Trophoblast cell (in vitro differentiated cells and primary cell): ENCODE measurements around the gene APLP2.

Experiments
- DNase-seq, 2 donors: peaks; one replicate each; pipeline ENCODE4 v3.0.0-alpha.2; 2016
- H2AFZ ChIP-seq: 2 replicates; pipeline ENCODE4 v1.6.1; 2013; ENCODE audit warnings: low read length, moderate library complexity, mild to moderate bottlenecking; ENCODE audit not compliant: insufficient read depth, poor library complexity
- H2AK5ac ChIP-seq: 2 replicates; pipeline ENCODE4 v1.6.1; 2013; ENCODE audit warnings: mild to moderate bottlenecking, low read length
- H2BK120ac ChIP-seq: 2 replicates; pipeline ENCODE4 v1.6.1; 2013; ENCODE audit warnings: low read length, mild to moderate bottlenecking, moderate library complexity; ENCODE audit not compliant: insufficient read depth, poor library complexity
- H2BK12ac ChIP-seq: 2 replicates; pipeline ENCODE4 v1.6.1; 2013; ENCODE audit warnings: mild to moderate bottlenecking, low read length, moderate library complexity
- H2BK5ac ChIP-seq: 2 replicates; pipeline ENCODE4 v1.6.1; 2013; ENCODE audit warnings: low read length, low read depth, moderate library complexity, mild to moderate bottlenecking; ENCODE audit not compliant: poor library complexity
- H3K14ac ChIP-seq: 2 replicates; pipeline ENCODE4 v1.6.1; 2013; ENCODE audit warnings: mild to moderate bottlenecking, low read length
- H3K18ac ChIP-seq: 2 replicates; pipeline ENCODE4 v1.6.1; 2013; ENCODE audit warnings: mild to moderate bottlenecking, low read length
- H3K23ac ChIP-seq: 2 replicates; pipeline ENCODE4 v1.6.1; 2013; ENCODE audit warnings: low read length
- H3K27ac ChIP-seq: 2 replicates; pipeline ENCODE4 v1.5.1; 2013; ENCODE audit warnings: low read depth, mild to moderate bottlenecking, inconsistent platforms, low read length, moderate library complexity
- H3K27me3 ChIP-seq: 2 replicates; pipeline ENCODE4 v1.6.1; 2013; ENCODE audit warnings: inconsistent platforms, mild to moderate bottlenecking, low read length, moderate library complexity; ENCODE audit not compliant: insufficient read depth
- H3K36me3 ChIP-seq, 2 experiments: 1 replicate in 1 of 2; 2 replicates in 1 of 2; pipeline ENCODE4 v1.6.1; 2013; ENCODE audit warnings: low read length in 2 of 2, mild to moderate bottlenecking in 2 of 2, moderate library complexity in 1 of 2; ENCODE audit not compliant: insufficient read depth in 2 of 2, control insufficient read depth in 1 of 2
- H3K4ac ChIP-seq: 2 replicates; pipeline ENCODE4 v1.6.1; 2013; ENCODE audit warnings: low read depth, mild to moderate bottlenecking, low read length, moderate library complexity
- H3K4me1 ChIP-seq, 2 experiments: 1 replicate in 1 of 2; 2 replicates in 1 of 2; pipeline ENCODE4 v1.6.1; 2013; ENCODE audit warnings: low read length in 2 of 2, mild to moderate bottlenecking in 2 of 2, moderate library complexity in 1 of 2; ENCODE audit not compliant: insufficient read depth in 2 of 2, control insufficient read depth in 1 of 2
- H3K4me2 ChIP-seq: 2 replicates; pipeline ENCODE4 v1.6.1; 2013; ENCODE audit warnings: inconsistent platforms, mild to moderate bottlenecking, low read length, moderate library complexity
- H3K4me3 ChIP-seq: 2 replicates; pipeline ENCODE4 v1.5.1; 2013; ENCODE audit warnings: mild to moderate bottlenecking, low read depth, low read length, inconsistent platforms
- H3K79me1 ChIP-seq: one replicate; pipeline ENCODE4 v1.6.1; 2013; ENCODE audit warnings: low read length
- H3K79me2 ChIP-seq: 2 replicates; pipeline ENCODE4 v1.6.1; 2013; ENCODE audit warnings: low read length, mild to moderate bottlenecking; ENCODE audit not compliant: control insufficient read depth, insufficient read depth, poor library complexity
- H3K9ac ChIP-seq: 2 replicates; pipeline ENCODE4 v1.6.1; 2013; ENCODE audit warnings: mild to moderate bottlenecking, low read length
- H3K9me3 ChIP-seq: 2 replicates; pipeline ENCODE4 v1.6.1; 2013; ENCODE audit warnings: low read depth, mild to moderate bottlenecking, control low read depth, inconsistent platforms, low read length; ENCODE audit not compliant: insufficient read depth
- H4K12ac ChIP-seq: 2 replicates; pipeline ENCODE4 v1.6.1; 2013; ENCODE audit warnings: low read depth, mild to moderate bottlenecking, low read length, moderate library complexity
- H4K8ac ChIP-seq: 2 replicates; pipeline ENCODE4 v1.6.1; 2013; ENCODE audit warnings: low read depth, mild to moderate bottlenecking, low read length, moderate library complexity
- H4K91ac ChIP-seq: one replicate; pipeline ENCODE4 v1.6.1; 2013; ENCODE audit warnings: low read depth, mild to moderate bottlenecking, low read length, moderate library complexity
- WGBS: extraction: QIAGEN DNeasy Blood & Tissue Kit; methylation state at CpG from one replicate; pipeline ENCODE4 v1.1.7; 2013; ENCODE audit warnings: missing lambda C conversion rate; ENCODE audit not compliant: insufficient read length, insufficient coverage; ENCODE audit errors: extremely low coverage; 5-methylcytosine and 5-hydroxymethylcytosine counted together

Gene APLP2

GRCh38 chr11:130148796-130149326, 79.2 kb downstream of the APLP2 start:
- H3K4ac ChIP-seq, result no peak overlapping the region

DNA sequence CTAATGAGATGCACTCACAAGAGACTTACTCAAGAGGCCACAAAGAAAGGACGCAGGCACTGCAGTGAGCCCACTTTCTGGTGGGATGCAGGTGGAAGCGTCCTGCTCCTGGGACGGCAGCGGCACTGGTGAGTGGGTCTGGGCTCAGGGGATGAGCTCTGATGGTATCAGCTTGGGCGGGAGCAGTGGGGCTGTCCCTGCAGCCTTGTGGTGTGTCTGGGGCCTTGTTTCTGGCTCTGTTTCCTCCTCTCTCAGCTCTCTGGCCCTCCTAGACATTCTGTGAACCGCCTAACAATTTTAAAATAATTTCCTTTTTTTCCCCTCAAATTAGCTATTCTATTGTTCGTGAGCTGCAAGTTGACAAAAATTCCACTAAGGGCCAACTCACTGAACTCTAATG, 81.1 kb downstream of the APLP2 start:
- no peak overlapping the region for H2AK5ac ChIP-seq
- WGBS, result no CpG with 5 or more reads among the region's 7 CpGs
- no peak overlapping the region for H4K12ac ChIP-seq

More at GRCh38 chr11:130148796-130149326, 79.2 kb downstream of the APLP2 start:
- Histone ChIP-seq H3K9ac (no peak overlapping the region), H2BK5ac (no peak overlapping the region), H3K18ac (no peak overlapping the region), H4K91ac (no peak overlapping the region), H3K27me3 (no peaks in the 10 kb centered on the region), H3K4me1 (peaks cover 3 to 8% of the 10 kb centered on the region in 2 experiments), H3K79me1 (no peaks in the 10 kb centered on the region), H3K4me2 (no peak overlapping the region), H2BK120ac (no peak overlapping the region), H3K4me3 (no peak overlapping the region), H3K27ac (no peak overlapping the region), H2AK5ac (no peak overlapping the region), H3K14ac (no peak overlapping the region), H3K23ac (no peak overlapping the region), H3K9me3 (no peaks in the 10 kb centered on the region), H2AFZ (no peak overlapping the region), H3K79me2 (no peaks in the 10 kb centered on the region), H3K36me3 (peaks cover 8 to 13% of the 10 kb centered on the region in 2 experiments), H4K8ac (no peak overlapping the region), H4K12ac (no peak overlapping the region), H2BK12ac (no peak overlapping the region)
- WGBS, result no CpG with 5 or more reads among the region's 12 CpGs
- DNase-seq, result no peak

DNA sequence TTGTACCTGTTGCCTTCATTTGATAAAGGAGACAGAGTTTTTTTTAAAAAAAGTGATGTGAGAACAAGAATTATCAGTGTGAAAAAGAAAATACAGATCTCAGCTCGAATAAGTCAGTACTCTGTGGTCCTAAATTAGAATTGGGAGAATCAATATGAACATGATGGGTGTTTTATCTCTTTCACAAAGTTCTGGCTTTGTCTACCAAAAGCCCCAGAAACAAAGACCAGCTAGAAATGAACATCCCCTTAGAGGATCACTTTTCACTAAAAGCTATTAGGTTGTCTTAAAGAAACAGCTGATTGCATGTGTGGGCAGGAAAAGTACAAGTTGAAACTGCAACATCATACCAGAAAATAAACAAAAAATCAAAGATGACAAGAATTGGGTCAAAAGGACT, 81.5 kb downstream of the APLP2 start:
- Histone ChIP-seq H3K4me2 (no peak overlapping the region), H3K18ac (no peak overlapping the region), H2BK120ac (no peak overlapping the region), H3K23ac (no peak overlapping the region), H2AK5ac (no peak overlapping the region), H4K8ac (no peak overlapping the region), H3K27me3 (no peaks in the 10 kb centered on the region), H4K12ac (no peak overlapping the region), H3K9me3 (no peaks in the 10 kb centered on the region), H4K91ac (no peak overlapping the region), H3K27ac (no peak overlapping the region), H3K36me3 (peaks cover 2 to 3% of the 10 kb centered on the region in 2 experiments), H2AFZ (no peak overlapping the region), H3K4ac (no peak overlapping the region), H3K14ac (no peak overlapping the region), H2BK12ac (no peak overlapping the region), H3K9ac (no peak overlapping the region), H3K4me1 (peaks cover 0 to 4% of the 10 kb centered on the region in 2 experiments), H3K4me3 (no peak overlapping the region), H3K79me2 (no peaks in the 10 kb centered on the region), H3K79me1 (no peaks in the 10 kb centered on the region), H2BK5ac (no peak overlapping the region)
- no peak for DNase-seq
- WGBS, result no CpG with 5 or more reads among the region's 1 CpG

More for the DNA sequence above, 81.1 kb downstream of the APLP2 start:
- Histone ChIP-seq H3K36me3 (peaks cover 2 to 3% of the 10 kb centered on the region in 2 experiments), H3K4me1 (peaks cover 3 to 8% of the 10 kb centered on the region in 2 experiments), H3K9ac (no peak overlapping the region), H2BK5ac (no peak overlapping the region), H3K14ac (no peak overlapping the region), H3K18ac (no peak overlapping the region), H4K91ac (no peak overlapping the region), H3K79me1 (no peaks in the 10 kb centered on the region), H4K8ac (no peak overlapping the region), H2BK12ac (no peak overlapping the region), H3K4me2 (no peak overlapping the region), H2BK120ac (no peak overlapping the region), H3K79me2 (no peaks in the 10 kb centered on the region), H3K9me3 (no peaks in the 10 kb centered on the region), H2AFZ (no peak overlapping the region), H3K23ac (no peak overlapping the region), H3K27me3 (no peaks in the 10 kb centered on the region), H3K4me3 (no peak overlapping the region), H3K27ac (no peak overlapping the region), H3K4ac (no peak overlapping the region)
- no peak for DNase-seq

DNA sequence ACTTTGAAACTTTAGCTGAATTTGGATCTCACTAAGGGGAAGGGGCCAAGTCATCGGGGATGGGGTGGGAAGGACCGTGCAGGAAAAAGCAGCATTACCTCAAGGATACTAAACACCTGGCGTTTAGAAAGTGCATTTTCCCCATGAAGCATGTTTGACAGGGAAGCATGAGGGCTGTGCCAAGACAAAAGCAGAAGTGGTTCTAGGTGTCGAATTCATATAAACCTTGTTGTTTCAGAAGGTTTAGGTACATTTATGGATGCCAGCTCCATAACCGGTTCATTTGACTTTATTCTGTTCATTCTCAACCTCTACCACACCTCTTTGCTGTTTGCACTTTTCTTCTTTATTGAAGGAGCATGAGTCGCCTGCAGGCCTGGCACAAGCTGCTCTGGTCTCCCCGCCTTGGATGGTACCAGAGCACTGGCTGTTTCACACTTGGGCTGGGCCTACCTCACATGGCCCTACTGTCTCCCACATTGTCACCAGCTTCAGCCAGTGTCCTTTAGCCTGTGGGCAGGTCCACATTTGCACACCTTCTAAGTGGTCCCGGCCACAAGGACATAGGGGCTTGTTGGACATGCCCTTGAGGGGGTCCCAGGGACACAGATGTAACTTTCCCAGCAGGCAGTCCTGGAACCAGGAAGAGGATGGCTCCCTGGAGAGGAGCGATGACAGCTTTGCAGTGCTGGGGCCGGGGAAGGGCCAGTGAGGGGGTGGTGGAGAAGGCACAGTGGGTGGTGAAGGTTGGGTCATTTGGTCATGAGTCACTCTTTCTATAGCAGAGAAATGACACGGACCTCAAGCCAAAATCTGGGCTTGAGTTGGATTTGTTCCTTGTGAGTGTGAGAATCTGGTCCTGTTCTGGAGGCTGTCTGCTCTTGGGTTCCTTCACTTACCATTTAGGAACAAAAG, 86.7 kb downstream of the APLP2 start:
- WGBS, result no CpG with 5 or more reads among the region's 11 CpGs
- H3K23ac ChIP-seq, result no peak overlapping the region

More for the DNA sequence above, 86.7 kb downstream of the APLP2 start:
- Histone ChIP-seq H3K27ac (no peak overlapping the region), H4K8ac (no peak overlapping the region), H3K79me2 (no peaks in the 10 kb centered on the region), H3K79me1 (no peaks in the 10 kb centered on the region), H3K14ac (no peak overlapping the region), H3K4ac (no peak overlapping the region), H3K4me3 (no peak overlapping the region), H4K12ac (no peak overlapping the region), H3K4me1 (peaks cover 7 to 12% of the 10 kb centered on the region in 2 experiments), H3K4me2 (no peak overlapping the region), H2AFZ (no peak overlapping the region), H2BK120ac (no peak overlapping the region), H2BK5ac (no peak overlapping the region), H3K9me3 (peaks cover under 1% of the 10 kb centered on the region), H3K9ac (no peak overlapping the region), H2AK5ac (no peak overlapping the region), H2BK12ac (no peak overlapping the region), H3K36me3 (no peaks in the 10 kb centered on the region), H4K91ac (no peak overlapping the region), H3K18ac (no peak overlapping the region), H3K27me3 (peaks cover 31% of the 10 kb centered on the region)
- DNase-seq, result no peak
